Measurements from ENCODE around the gene TNFAIP8.

- no peak for TF ChIP-seq CTCF (IDR thresholded peaks at IDR 0.05)
- no peak for TF ChIP-seq POLR2A (IDR thresholded peaks at IDR 0.05)
Measured at GRCh38 chr5:119355244-119355638, 578 bp upstream of the TNFAIP8 start.

Data from heart left ventricle (tissue), 13 donors.